HCT116 (cell line): ENCODE data around the gene ATP6V1E1.

ENCODE experiments used
- EZH2 ChIP-seq: fragments of 200-600 bp; sonication (generic); IDR thresholded peaks from 2 replicates; pipeline ENCODE4 v1.6.1; 2017; ENCODE audit warnings: antibody characterized with exemption, mixed run types
- EZH2phosphoT487 ChIP-seq: fragments of 200-600 bp; IDR thresholded peaks from 2 replicates; pipeline ENCODE4 v1.6.1; 2018; ENCODE audit warnings: antibody characterized with exemption, borderline replicate concordance
- POLR2A ChIP-seq: IDR thresholded peaks from 2 replicates; pipeline ENCODE4 v1.7.0; 2011; ENCODE audit warnings: borderline replicate concordance; ENCODE audit not compliant: insufficient read depth, insufficient read length; ENCODE audit errors: extremely low read depth
- POLR2AphosphoS5 ChIP-seq: IDR thresholded peaks from 2 replicates; pipeline ENCODE4 v1.6.1; 2011; ENCODE audit warnings: mild to moderate bottlenecking, low read depth, low read length, moderate library complexity
- RAD21 ChIP-seq: IDR thresholded peaks from 2 replicates; pipeline ENCODE4 v1.6.1; 2012; ENCODE audit warnings: low read depth, mild to moderate bottlenecking
- SIN3A ChIP-seq: IDR thresholded peaks from 2 replicates; pipeline ENCODE4 v1.6.1; 2012; ENCODE audit warnings: low read depth
- ZNF274 ChIP-seq: fragments of 200-500 bp; sonication (Bioruptor generic); IDR thresholded peaks from 2 replicates; pipeline ENCODE4 v1.6.1; 2014; ENCODE audit warnings: mild to moderate bottlenecking, low read depth, low read length, inconsistent platforms
- TF ChIP-seq, protein P1 (sequence below), 3 experiments: fragments of 200-600 bp in 1 of 3; sonication (generic) in 1 of 3; IDR thresholded peaks in 2 of 3; conservative IDR thresholded peaks in 1 of 3; 2 replicates each; pipeline ENCODE4 v1.5.1; 2012 to 2017; ENCODE audit warnings: low read depth in 2 of 3, low read length in 2 of 3, antibody characterized with exemption in 1 of 3, borderline replicate concordance in 1 of 3, control low read depth in 1 of 3, mild to moderate bottlenecking in 1 of 3, mixed read lengths in 1 of 3, mixed run types in 1 of 3, moderate library complexity in 1 of 3; ENCODE audit not compliant: insufficient read depth in 1 of 3
- TF ChIP-seq, protein P2 (sequence below): IDR thresholded peaks from 2 replicates; pipeline ENCODE4 v1.6.1; 2012

DNA sequence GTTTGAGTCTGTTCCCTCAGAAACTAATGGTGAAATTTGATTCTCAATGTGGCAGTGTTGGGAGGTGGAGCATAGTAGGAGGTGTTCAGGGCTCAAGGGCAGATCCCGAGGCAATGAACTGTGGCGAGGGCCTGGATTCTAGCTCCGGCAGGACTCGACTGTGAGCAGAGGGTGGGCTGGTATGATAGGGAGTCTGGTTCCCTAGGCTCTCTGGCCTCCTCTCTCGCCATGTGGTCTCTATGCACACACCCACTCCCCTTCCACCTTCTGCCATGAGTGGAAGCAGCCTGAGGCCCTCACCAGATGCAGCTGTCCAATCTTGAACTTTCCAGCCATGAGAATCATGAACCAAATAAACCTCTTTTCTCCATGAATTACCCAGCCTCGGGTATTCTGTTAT, 32.3 kb downstream of the ATP6V1E1 start:
- TF ChIP-seq, protein P1, sequence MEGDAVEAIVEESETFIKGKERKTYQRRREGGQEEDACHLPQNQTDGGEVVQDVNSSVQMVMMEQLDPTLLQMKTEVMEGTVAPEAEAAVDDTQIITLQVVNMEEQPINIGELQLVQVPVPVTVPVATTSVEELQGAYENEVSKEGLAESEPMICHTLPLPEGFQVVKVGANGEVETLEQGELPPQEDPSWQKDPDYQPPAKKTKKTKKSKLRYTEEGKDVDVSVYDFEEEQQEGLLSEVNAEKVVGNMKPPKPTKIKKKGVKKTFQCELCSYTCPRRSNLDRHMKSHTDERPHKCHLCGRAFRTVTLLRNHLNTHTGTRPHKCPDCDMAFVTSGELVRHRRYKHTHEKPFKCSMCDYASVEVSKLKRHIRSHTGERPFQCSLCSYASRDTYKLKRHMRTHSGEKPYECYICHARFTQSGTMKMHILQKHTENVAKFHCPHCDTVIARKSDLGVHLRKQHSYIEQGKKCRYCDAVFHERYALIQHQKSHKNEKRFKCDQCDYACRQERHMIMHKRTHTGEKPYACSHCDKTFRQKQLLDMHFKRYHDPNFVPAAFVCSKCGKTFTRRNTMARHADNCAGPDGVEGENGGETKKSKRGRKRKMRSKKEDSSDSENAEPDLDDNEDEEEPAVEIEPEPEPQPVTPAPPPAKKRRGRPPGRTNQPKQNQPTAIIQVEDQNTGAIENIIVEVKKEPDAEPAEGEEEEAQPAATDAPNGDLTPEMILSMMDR (IDR thresholded peaks at IDR 0.05 in 2 of 3, conservative IDR thresholded peaks at IDR 0.05 in 1 of 3; ENCODE audit: borderline replicate concordance in 1 of 3, insufficient read depth in 1 of 3, low read depth in 2 of 3, low read length in 2 of 3) = no peak
- no peak for TF ChIP-seq EZH2
- no peak for TF ChIP-seq ZNF274
- TF ChIP-seq POLR2A = no peak
- TF ChIP-seq RAD21 = no peak
- no peak for TF ChIP-seq SIN3A
- TF ChIP-seq EZH2phosphoT487 = no peak
- TF ChIP-seq POLR2AphosphoS5 = no peak
- TF ChIP-seq, protein P2, sequence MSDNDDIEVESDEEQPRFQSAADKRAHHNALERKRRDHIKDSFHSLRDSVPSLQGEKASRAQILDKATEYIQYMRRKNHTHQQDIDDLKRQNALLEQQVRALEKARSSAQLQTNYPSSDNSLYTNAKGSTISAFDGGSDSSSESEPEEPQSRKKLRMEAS = no peak
